DND-41 (cell line): ENCODE results near the gene SSMEM1.
"Not testable (repeated sequence)": the region's sequence is repeated elsewhere in the genome, so short reads cannot be mapped to it uniquely, and the experiment has no call there.

Source experiments
- ATAC-seq: fragments of 200-7000 bp; cut with Tn5 transposase; 3 replicates; pipeline ENCODE4 v1.9.1; 2021; ENCODE audit warnings: low read depth; ENCODE audit not compliant: insufficient read depth
- DNase-seq: peaks from one replicate; pipeline ENCODE4 v3.0.0-alpha.2; 2020
- H2AFZ ChIP-seq: 2 replicates; pipeline ENCODE4 v1.6.0; 2012; ENCODE audit warnings: low read depth, low read length
- H3K27ac ChIP-seq: 2 replicates; pipeline ENCODE4 v1.5.1; 2012; ENCODE audit warnings: low read length, inconsistent platforms
- H3K27me3 ChIP-seq: fragments of 200-600 bp; sonication (generic); 2 replicates; pipeline ENCODE4 v1.6.0; 2012; ENCODE audit warnings: low read length, mild to moderate bottlenecking, inconsistent platforms; ENCODE audit not compliant: insufficient read depth, poor library complexity
- H3K36me3 ChIP-seq: 2 replicates; pipeline ENCODE4 v1.5.1; 2012; ENCODE audit warnings: low read length, inconsistent platforms; ENCODE audit not compliant: insufficient read depth
- H3K4me1 ChIP-seq: 2 replicates; pipeline ENCODE4 v1.5.1; 2012; ENCODE audit warnings: mild to moderate bottlenecking, low read length; ENCODE audit not compliant: insufficient read depth
- H3K4me2 ChIP-seq: 2 replicates; pipeline ENCODE4 v1.6.0; 2012; ENCODE audit warnings: mild to moderate bottlenecking, moderate library complexity, low read length, inconsistent platforms; ENCODE audit not compliant: insufficient read depth
- H3K4me3 ChIP-seq, 2 experiments: fragments of 200-600 bp in 1 of 2; shearing (Covaris generic) in 1 of 2; 2 replicates each; pipeline ENCODE4 v1.5.1; 2012 to 2016; ENCODE audit warnings: inconsistent platforms in 2 of 2, low read length in 2 of 2, mild to moderate bottlenecking in 2 of 2, low read depth in 1 of 2, moderate library complexity in 1 of 2
- H3K79me2 ChIP-seq: 2 replicates; pipeline ENCODE4 v1.6.0; 2012; ENCODE audit warnings: low read length, inconsistent platforms; ENCODE audit not compliant: insufficient read depth
- H3K9ac ChIP-seq: 2 replicates; pipeline ENCODE4 v1.6.0; 2012; ENCODE audit warnings: low read depth, mild to moderate bottlenecking, inconsistent platforms, low read length, moderate library complexity
- H3K9me3 ChIP-seq: 2 replicates; pipeline ENCODE4 v1.5.1; 2012; ENCODE audit warnings: low read length, moderate library complexity, mild to moderate bottlenecking, inconsistent platforms; ENCODE audit not compliant: insufficient read depth, severe bottlenecking
- H4K20me1 ChIP-seq: 2 replicates; pipeline ENCODE4 v1.6.0; 2012; ENCODE audit warnings: low read length; ENCODE audit not compliant: insufficient read depth
- CTCF ChIP-seq: IDR thresholded peaks from 2 replicates; pipeline ENCODE4 v1.5.1; 2012; ENCODE audit warnings: borderline replicate concordance, low read length, moderate library complexity, mild to moderate bottlenecking; ENCODE audit not compliant: poor library complexity, severe bottlenecking; ENCODE audit errors: extremely low read depth
- EZH2 ChIP-seq: IDR thresholded peaks from 3 replicates; pipeline ENCODE4 v1.6.1; 2012; ENCODE audit warnings: borderline replicate concordance, low read depth, mild to moderate bottlenecking, moderate library complexity, low read length, inconsistent platforms; ENCODE audit not compliant: severe bottlenecking

SSMEM1 gene

GRCh38 chr7:130240240-130240639, 32.6 kb downstream of the SSMEM1 start:
- ATAC-seq: no peak
- H2AFZ ChIP-seq: no peak overlapping the region

GRCh38 chr7:130242198-130243014, 34.7 kb downstream of the SSMEM1 start:
- Histone ChIP-seq H4K20me1 (no peaks in the 10 kb centered on the region), H3K79me2 (no peaks in the 10 kb centered on the region), H3K9ac (no peak overlapping the region), H3K4me1 (no peaks in the 10 kb centered on the region), H3K4me2 (no peak overlapping the region), H3K36me3 (no peaks in the 10 kb centered on the region), H3K27me3 (no peaks in the 10 kb centered on the region), H2AFZ (no peak overlapping the region), H3K9me3 (no peaks in the 10 kb centered on the region), H3K4me3 (no peak overlapping the region), H3K27ac (no peak overlapping the region)
- DNase-seq (peak; percentile 45), ATAC-seq (peak; percentile 86)
- TF ChIP-seq EZH2 (no peak), CTCF (peak; percentile 80)

More at GRCh38 chr7:130240240-130240639, 32.6 kb downstream of the SSMEM1 start:
- TF ChIP-seq CTCF (no peak), EZH2 (no peak)
- Histone ChIP-seq H3K27ac (no peak overlapping the region), H4K20me1 (no peaks in the 10 kb centered on the region), H3K79me2 (no peaks in the 10 kb centered on the region), H3K27me3 (peaks cover 3% of the 10 kb centered on the region), H3K4me1 (no peaks in the 10 kb centered on the region), H3K9me3 (no peaks in the 10 kb centered on the region), H3K4me3 (no peak overlapping the region), H3K9ac (no peak overlapping the region), H3K4me2 (no peak overlapping the region), H3K36me3 (no peaks in the 10 kb centered on the region)
- DNase-seq: no peak

- not testable (repeated sequence) for DNase-seq, ATAC-seq, H2AFZ ChIP-seq, H3K36me3 ChIP-seq, H3K4me3 ChIP-seq, H3K4me2 ChIP-seq, H4K20me1 ChIP-seq, H3K27ac ChIP-seq, H3K9ac ChIP-seq, H3K4me1 ChIP-seq, H3K27me3 ChIP-seq, H3K79me2 ChIP-seq, H3K9me3 ChIP-seq
These were observed 35.8 kb downstream of the SSMEM1 start for GRCh38 chr7:130243486-130243885.

GRCh38 chr7:130246491-130246890, 38.8 kb downstream of the SSMEM1 start:
- not testable (repeated sequence) for H3K27me3 ChIP-seq, H3K4me3 ChIP-seq, H3K9me3 ChIP-seq, DNase-seq, H3K27ac ChIP-seq, H3K9ac ChIP-seq, ATAC-seq, H3K36me3 ChIP-seq, H4K20me1 ChIP-seq, H3K4me2 ChIP-seq, H2AFZ ChIP-seq, H3K4me1 ChIP-seq, H3K79me2 ChIP-seq

- H4K20me1 ChIP-seq, H3K4me2 ChIP-seq, H3K27me3 ChIP-seq, H2AFZ ChIP-seq, H3K4me3 ChIP-seq, H3K9me3 ChIP-seq, H3K9ac ChIP-seq, H3K36me3 ChIP-seq, H3K79me2 ChIP-seq, H3K4me1 ChIP-seq, DNase-seq, ATAC-seq, H3K27ac ChIP-seq: not testable (repeated sequence)
These were observed 41.2 kb downstream of the SSMEM1 start for GRCh38 chr7:130248842-130249241.

- not testable (repeated sequence) for H3K4me2 ChIP-seq, H3K9ac ChIP-seq, H4K20me1 ChIP-seq, H3K79me2 ChIP-seq, H3K27ac ChIP-seq, DNase-seq, H3K36me3 ChIP-seq, H3K27me3 ChIP-seq, H3K4me3 ChIP-seq, H3K9me3 ChIP-seq, ATAC-seq, H3K4me1 ChIP-seq, H2AFZ ChIP-seq
These were observed 42.0 kb downstream of the SSMEM1 start for GRCh38 chr7:130249626-130250025.
